AG08396 (cell line): ENCODE results near the gene EFCAB6.

Source experiments
- DNase-seq: peaks from one replicate; pipeline ENCODE4 v3.0.0; 2012; ENCODE audit warnings: low spot score, mixed read lengths

Gene EFCAB6, protein sequence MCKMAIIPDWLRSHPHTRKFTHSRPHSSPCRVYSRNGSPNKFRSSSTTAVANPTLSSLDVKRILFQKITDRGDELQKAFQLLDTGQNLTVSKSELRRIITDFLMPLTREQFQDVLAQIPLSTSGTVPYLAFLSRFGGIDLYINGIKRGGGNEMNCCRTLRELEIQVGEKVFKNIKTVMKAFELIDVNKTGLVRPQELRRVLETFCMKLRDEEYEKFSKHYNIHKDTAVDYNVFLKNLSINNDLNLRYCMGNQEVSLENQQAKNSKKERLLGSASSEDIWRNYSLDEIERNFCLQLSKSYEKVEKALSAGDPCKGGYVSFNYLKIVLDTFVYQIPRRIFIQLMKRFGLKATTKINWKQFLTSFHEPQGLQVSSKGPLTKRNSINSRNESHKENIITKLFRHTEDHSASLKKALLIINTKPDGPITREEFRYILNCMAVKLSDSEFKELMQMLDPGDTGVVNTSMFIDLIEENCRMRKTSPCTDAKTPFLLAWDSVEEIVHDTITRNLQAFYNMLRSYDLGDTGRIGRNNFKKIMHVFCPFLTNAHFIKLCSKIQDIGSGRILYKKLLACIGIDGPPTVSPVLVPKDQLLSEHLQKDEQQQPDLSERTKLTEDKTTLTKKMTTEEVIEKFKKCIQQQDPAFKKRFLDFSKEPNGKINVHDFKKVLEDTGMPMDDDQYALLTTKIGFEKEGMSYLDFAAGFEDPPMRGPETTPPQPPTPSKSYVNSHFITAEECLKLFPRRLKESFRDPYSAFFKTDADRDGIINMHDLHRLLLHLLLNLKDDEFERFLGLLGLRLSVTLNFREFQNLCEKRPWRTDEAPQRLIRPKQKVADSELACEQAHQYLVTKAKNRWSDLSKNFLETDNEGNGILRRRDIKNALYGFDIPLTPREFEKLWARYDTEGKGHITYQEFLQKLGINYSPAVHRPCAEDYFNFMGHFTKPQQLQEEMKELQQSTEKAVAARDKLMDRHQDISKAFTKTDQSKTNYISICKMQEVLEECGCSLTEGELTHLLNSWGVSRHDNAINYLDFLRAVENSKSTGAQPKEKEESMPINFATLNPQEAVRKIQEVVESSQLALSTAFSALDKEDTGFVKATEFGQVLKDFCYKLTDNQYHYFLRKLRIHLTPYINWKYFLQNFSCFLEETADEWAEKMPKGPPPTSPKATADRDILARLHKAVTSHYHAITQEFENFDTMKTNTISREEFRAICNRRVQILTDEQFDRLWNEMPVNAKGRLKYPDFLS (N-terminal part only)

GRCh38 chr22:43812149-43812842, at the start of gene EFCAB6:
EFCAB6 (minus strand) TSS chr22:43812305; CDS start chr22:43782318, 29,987 bp downstream.
- DNase-seq = peak; percentile 97

- DNase-seq = no peak
These were observed 49.4 kb upstream of the EFCAB6 start for GRCh38 chr22:43861529-43861928.

DNA sequence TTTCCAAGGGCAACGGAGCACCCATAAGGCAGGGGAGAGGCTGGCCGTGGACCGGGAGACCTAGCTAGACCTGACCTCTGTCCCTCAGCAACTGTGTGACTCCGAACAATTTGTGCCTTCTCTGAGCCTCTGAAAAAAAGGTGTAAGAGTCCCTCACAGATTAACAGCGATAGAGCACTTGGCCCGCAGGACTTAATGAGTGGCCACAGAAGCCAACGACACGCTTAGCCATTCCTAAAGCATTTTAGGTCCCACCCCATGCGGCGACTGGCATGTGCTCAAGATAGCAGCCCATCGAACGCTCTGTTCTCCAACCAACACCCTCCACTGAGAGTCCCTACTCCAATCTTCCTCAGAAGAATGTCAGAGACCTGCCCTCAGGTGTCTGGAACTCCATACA, 48.7 kb upstream of the EFCAB6 start:
- DNase-seq = no peak

DNA sequence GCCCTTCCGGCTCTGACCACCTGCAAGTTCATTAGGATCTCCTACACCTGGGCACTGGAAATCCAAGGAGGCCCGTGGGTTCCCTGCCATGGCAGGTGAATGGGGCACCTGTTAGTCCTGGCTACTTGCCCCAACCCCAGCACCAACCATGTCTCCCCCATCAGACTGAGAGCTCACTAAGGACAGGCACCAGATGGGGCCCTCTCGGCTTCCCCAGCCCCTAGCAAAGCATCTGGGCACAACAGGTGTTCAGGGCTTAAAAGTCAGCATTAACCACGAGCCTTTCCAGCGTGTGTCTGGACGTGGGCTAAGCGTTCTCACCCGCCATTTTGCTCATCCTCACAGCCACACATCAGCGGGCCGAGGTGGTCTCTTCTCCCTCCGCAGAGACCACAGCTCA, 48.0 kb upstream of the EFCAB6 start:
- no peak for DNase-seq

- DNase-seq = no peak
These were observed 47.5 kb upstream of the EFCAB6 start for GRCh38 chr22:43859621-43860020.

GRCh38 chr22:43859176-43859575, 47.1 kb upstream of the EFCAB6 start:
- DNase-seq = no peak

DNA sequence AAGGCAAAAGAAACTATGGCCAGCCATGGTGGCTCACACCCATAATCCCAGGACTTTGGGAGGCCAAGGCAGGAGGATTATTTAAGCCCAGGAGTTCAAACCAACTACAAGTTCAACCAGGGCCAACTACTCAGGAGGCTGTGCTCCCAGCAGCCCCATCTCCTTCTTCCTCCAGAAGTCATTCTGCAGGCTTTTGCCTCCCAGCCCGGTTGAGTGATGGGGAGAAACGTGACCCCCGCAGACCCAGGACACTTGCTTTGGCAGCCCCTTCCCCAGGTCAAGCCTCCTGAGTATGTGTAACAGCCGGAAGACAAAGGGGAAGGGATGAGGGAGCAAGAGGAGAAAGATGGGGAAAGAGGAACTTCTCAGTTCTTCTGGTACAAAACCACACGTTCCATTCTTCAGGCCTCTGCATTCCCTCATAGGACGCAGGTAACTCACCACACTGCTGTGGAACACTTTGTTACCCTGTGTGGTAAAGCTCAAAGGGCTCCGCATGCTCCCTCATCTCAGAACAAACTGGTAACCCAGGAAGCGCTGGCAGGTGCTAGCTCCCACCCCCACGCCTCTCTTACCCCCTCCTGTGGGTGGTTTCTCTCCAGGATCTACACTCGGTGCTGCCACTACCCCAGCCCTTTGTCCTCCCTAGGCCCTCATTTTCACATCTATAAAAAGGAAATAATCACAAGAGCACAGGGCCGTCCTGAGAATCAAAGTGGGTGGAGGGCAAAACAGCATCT, 46.2 kb upstream of the EFCAB6 start:
- no peak for DNase-seq

- DNase-seq = no peak
These were observed 45.3 kb upstream of the EFCAB6 start for GRCh38 chr22:43857367-43857766.

DNA sequence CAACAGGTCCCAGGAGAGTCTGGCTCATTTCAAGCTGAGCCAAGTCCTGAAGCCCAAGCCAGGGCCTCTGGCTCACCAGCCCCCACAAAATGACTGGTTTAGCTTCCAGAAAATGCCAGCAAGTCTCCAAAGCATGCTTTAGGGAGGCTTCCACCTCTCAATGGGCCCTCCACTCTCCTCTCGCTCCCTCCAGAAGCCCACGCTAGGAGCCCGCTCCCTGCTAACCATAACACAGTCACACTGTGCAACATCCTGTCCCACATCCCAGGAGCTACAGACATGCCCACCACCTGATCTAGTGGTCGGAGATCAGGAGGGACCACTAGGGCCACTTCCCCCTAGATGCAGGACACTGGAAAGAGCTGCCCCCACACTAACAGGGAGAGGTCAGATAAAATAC, 43.3 kb upstream of the EFCAB6 start:
- no peak for DNase-seq

DNA sequence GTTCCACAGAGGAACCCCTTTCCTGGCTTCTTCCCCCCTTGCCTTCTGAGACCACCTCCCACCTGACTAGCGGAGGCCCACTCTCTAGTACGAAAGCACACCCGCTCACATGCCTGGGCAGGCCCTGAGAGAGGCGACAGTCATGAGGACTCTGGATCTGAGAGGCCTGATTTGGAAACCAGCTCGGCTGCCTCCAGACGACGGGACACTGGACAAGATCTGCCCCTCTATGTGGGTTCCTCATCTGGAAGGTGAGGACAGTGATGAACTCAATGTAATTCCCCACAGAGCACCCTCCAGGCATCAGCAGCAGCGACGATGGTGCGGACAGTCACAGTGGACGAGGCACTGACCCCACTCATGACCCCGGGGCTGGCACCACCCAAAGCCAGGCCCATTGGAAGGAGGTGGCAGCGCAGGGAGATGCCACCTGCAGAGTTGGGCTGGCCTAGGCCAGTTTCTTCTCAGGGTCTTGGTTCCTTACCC, 42.7 kb upstream of the EFCAB6 start:
- DNase-seq = no peak

DNA sequence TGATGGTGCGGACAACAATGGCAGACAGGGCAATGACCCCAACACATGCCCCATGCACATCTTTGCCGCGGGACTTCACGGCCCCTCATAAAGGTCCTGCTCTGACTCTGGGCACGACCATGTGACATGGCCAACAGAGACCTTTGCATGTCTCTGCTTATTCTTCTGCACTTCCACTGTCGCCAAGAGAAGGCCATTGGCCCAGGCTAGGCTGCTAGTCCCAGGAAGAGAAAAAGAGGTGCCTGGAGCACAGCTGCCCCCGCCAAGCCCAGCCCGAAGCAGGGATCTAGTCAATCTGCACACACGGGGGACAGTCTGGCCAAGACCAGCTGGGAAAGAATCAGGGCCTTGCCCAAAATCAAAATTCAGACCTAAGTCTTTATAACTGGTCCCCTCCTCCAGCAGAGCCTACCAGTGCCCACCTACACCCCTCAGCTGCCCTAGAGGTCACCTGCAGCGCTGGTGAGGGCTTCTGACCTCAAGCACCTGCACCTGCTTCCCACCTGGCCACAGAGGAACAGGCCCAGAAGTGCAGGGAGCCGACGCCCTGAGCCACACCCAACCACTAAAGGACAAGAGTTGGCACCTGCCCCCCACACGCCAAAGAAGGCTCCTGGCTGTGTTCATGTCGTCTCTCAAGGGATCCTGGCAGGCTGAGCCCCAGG, 42.1 kb upstream of the EFCAB6 start:
- no peak for DNase-seq

GRCh38 chr22:43853328-43853931, 41.3 kb upstream of the EFCAB6 start:
- no peak for DNase-seq

GRCh38 chr22:43852573-43853327, 40.6 kb upstream of the EFCAB6 start:
- no peak for DNase-seq

- no peak for DNase-seq
These were observed 39.8 kb upstream of the EFCAB6 start for GRCh38 chr22:43851979-43852307.

DNA sequence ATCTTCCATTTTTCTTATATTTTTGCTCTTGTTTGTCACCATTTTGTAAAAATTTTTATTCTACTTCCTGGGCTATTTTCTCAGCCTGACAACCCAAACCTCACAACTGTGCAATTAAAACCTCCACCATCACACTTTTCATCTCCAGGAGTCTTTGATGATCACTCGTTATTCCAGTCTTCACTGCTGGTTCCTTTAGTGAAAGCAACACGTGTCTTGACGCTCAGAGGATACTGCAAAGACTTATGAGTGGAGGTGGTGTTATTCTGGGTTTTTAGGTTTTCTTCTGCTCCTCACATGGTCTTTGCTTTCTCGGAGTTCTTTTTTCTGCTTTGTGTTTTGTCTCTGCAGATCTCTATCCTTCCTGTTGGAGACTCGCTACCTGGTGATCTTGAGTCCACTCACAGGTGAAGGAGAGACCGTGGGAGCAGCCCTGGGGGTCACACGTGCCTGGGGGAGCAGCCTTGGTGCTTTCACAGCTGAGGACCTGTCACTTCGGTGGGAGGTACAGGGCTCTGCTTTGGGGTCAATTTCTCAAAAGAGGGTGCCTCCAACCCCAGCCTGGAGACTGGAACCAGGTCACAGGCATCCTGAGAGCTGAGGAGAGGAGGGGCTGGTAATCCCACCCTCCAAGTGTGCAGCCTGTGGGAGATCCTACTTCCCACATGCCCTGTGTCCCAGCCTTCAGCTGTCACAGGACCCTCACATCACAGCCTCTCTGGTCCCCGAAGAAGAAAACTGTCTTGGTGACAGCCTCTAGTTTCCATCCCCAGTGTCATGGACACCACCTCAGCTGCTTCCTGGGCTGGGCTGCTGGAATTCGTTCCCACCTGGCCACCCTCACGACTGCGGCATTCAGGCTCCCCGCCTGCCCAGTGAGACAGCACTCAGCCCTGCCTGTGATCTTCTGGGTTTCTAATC, 39.2 kb upstream of the EFCAB6 start:
- DNase-seq = no peak

- no peak for DNase-seq
These were observed 38.4 kb upstream of the EFCAB6 start for GRCh38 chr22:43850529-43850928.

DNA sequence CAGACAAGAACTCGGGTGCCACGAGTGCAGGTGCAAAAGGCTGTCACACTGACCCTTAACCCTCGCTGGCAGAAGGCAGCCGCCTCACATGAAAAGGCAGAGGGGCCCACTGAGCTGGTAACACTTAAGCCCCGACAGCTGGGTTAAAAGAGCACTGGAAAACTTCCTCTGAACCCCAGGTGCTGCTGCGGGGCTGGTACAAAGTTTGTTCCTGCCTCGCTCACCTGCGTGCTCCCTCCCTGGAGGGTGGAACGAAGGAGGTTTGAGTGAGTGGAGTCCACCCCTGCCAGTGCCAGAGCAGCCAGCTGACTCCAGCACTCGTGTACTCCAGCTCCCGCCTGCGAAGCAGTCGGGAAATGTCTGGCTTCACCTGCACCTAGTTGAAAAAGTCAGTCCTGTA, 37.6 kb upstream of the EFCAB6 start:
- DNase-seq = no peak
